Measurements from ENCODE around the gene RBM19. TPM values are rescaled to one million over a fixed set of nuclear protein-coding genes. Genes with fewer than 3 reads are reported as not detected.

The RBM19 gene
- total RNA-seq, 1 experiment from 2014 or later = 29.2 TPM

- POLR2A ChIA-PET = no interaction called here
- BruUV-seq (replicated peaks) = no TSS peak
- Mint-ChIP-seq H3K27ac (ENCODE audit: low read depth, unreplicated experiment) (no peak overlapping the region), H3K36me3 (ENCODE audit: insufficient read depth, unreplicated experiment) (no peaks in the 10 kb centered on the region), H3K27me3 (ENCODE audit: insufficient read depth, unreplicated experiment) (peaks cover 54% of the 10 kb centered on the region), H3K9me3 (ENCODE audit: unreplicated experiment) (no peaks in the 10 kb centered on the region), H3K4me1 (ENCODE audit: insufficient read depth, unreplicated experiment) (no peaks in the 10 kb centered on the region), H3K4me3 (ENCODE audit: unreplicated experiment) (no peak overlapping the region)
- no peak for TF ChIP-seq CTCF (IDR thresholded peaks at IDR 0.05; ENCODE audit: unreplicated experiment)
- DNase-seq (ENCODE audit: unreplicated experiment) = no peak
- intact Hi-C loops (cut with micrococcal nuclease) = no loop called here
- CTCF ChIA-PET = interaction anchor here (0.6 to 9.1 kb wide), 5 partner anchors 11 to 648 kb away, joined by 3 to 134 read pairs (median 5); partner anchors contain the start of gene RBM19
Observed at GRCh38 chr12:113978080-113978479, 12.0 kb upstream of the RBM19 start.

- BruUV-seq (replicated peaks) = no TSS peak
- Mint-ChIP-seq H3K4me1 (ENCODE audit: insufficient read depth, unreplicated experiment) (no peaks in the 10 kb centered on the region), H3K36me3 (ENCODE audit: insufficient read depth, unreplicated experiment) (no peaks in the 10 kb centered on the region), H3K4me3 (ENCODE audit: unreplicated experiment) (no peak overlapping the region), H3K27ac (ENCODE audit: low read depth, unreplicated experiment) (no peak overlapping the region), H3K9me3 (ENCODE audit: unreplicated experiment) (no peaks in the 10 kb centered on the region), H3K27me3 (ENCODE audit: insufficient read depth, unreplicated experiment) (peaks cover 45% of the 10 kb centered on the region)
- no peak for TF ChIP-seq CTCF (IDR thresholded peaks at IDR 0.05; ENCODE audit: unreplicated experiment)
- POLR2A ChIA-PET = no interaction called here
- no peak for DNase-seq (ENCODE audit: unreplicated experiment)
- CTCF ChIA-PET = interaction anchor here (2.1 kb wide), 1 partner anchor 535 kb away, joined by 9 read pairs; no protein-coding TSS in a partner anchor
- intact Hi-C loops (cut with micrococcal nuclease) = no loop called here
Observed at GRCh38 chr12:113974006-113974405, 7.9 kb upstream of the RBM19 start.

- TF ChIP-seq CTCF (IDR thresholded peaks at IDR 0.05; ENCODE audit: unreplicated experiment) = no peak
- intact Hi-C loops (cut with micrococcal nuclease) = no loop called here
- no peaks in the 10 kb centered on the region for H3K9me3 Mint-ChIP-seq (ENCODE audit: unreplicated experiment)
- H3K4me3 Mint-ChIP-seq (ENCODE audit: unreplicated experiment) = no peak overlapping the region
- CTCF ChIA-PET = interaction anchor here (0.6 kb wide), 1 partner anchor 536 kb away, joined by 3 read pairs; no protein-coding TSS in a partner anchor
- BruUV-seq (replicated peaks) = no TSS peak
- peaks cover 45% of the 10 kb centered on the region for H3K27me3 Mint-ChIP-seq (ENCODE audit: insufficient read depth, unreplicated experiment)
- H3K36me3 Mint-ChIP-seq (ENCODE audit: insufficient read depth, unreplicated experiment) = no peaks in the 10 kb centered on the region
- POLR2A ChIA-PET = no interaction called here
- H3K4me1 Mint-ChIP-seq (ENCODE audit: insufficient read depth, unreplicated experiment) = no peaks in the 10 kb centered on the region
- no peak for DNase-seq (ENCODE audit: unreplicated experiment)
- H3K27ac Mint-ChIP-seq (ENCODE audit: low read depth, unreplicated experiment) = no peak overlapping the region
Observed at GRCh38 chr12:113973109-113973904, 7.2 kb upstream of the RBM19 start.

- intact Hi-C loops (cut with micrococcal nuclease) = no loop called here
- DNase-seq (ENCODE audit: unreplicated experiment) = no peak
- CTCF ChIA-PET = interaction anchor here (0.6 kb wide), 1 partner anchor 1945 kb away, joined by 3 read pairs; no protein-coding TSS in a partner anchor
- Mint-ChIP-seq H3K27ac (ENCODE audit: low read depth, unreplicated experiment) (no peak overlapping the region), H3K4me1 (ENCODE audit: insufficient read depth, unreplicated experiment) (peaks cover 5% of the 10 kb centered on the region), H3K27me3 (ENCODE audit: insufficient read depth, unreplicated experiment) (peaks cover 38% of the 10 kb centered on the region), H3K4me3 (ENCODE audit: unreplicated experiment) (no peak overlapping the region), H3K9me3 (ENCODE audit: unreplicated experiment) (no peaks in the 10 kb centered on the region), H3K36me3 (ENCODE audit: insufficient read depth, unreplicated experiment) (no peaks in the 10 kb centered on the region)
- TF ChIP-seq CTCF (IDR thresholded peaks at IDR 0.05; ENCODE audit: unreplicated experiment) = no peak
- no TSS peak for BruUV-seq (replicated peaks)
- POLR2A ChIA-PET = no interaction called here
Observed at GRCh38 chr12:113971392-113971791, 5.3 kb upstream of the RBM19 start.
